ENCODE measurements around the gene LPCAT3.
"Not testable (repeated sequence)": the region's sequence is repeated elsewhere in the genome, so short reads cannot be mapped to it uniquely, and the experiment has no call there.

LPCAT3 gene

GRCh38 chr12:7012024-7012607, 6.2 kb downstream of the LPCAT3 start:
- Histone ChIP-seq H3K4me3 (ENCODE audit: low read length) (no peak overlapping the region), H3K9me3 (ENCODE audit: insufficient read depth, low read depth, low read length) (no peaks in the 10 kb centered on the region), H3K27me3 (ENCODE audit: insufficient read depth, low read length) (no peaks in the 10 kb centered on the region), H3K4me1 (ENCODE audit: insufficient read depth, low read length) (no peaks in the 10 kb centered on the region; the same call in 1 of the 2 replicates), H3K27ac (ENCODE audit: low read length) (no peak overlapping the region), H3K36me3 (ENCODE audit: insufficient read depth, low read depth, low read length) (peaks cover 16% of the 10 kb centered on the region), H3K9ac (ENCODE audit: low read depth, low read length) (no peak overlapping the region)

DNA sequence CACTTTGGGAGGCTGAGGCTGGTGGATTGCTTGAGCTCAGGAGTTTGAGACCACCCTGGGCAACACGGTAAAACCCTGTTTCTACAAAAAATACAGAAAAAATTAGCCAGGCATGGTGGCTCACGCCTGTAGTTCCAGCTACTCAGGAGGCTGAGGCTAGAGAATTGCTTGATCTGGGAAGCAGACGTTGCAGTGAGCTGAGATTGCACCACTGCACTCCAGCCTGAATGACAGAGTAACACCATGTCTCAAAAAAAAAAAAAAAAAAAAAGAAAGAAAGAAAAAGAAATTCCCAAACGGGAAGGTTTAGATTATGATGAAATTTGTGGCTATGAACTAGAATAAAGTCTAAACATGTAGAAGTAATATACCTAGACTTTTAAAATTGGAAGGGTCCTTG, 6.9 kb downstream of the LPCAT3 start:
- peaks cover 16% of the 10 kb centered on the region for H3K36me3 ChIP-seq (ENCODE audit: insufficient read depth, low read depth, low read length)
- not testable (repeated sequence) for H3K9ac ChIP-seq (ENCODE audit: low read depth, low read length); H3K27ac ChIP-seq (ENCODE audit: low read length); H3K4me1 ChIP-seq (ENCODE audit: insufficient read depth, low read length); H3K9me3 ChIP-seq (ENCODE audit: insufficient read depth, low read depth, low read length); H3K4me3 ChIP-seq (ENCODE audit: low read length); H3K27me3 ChIP-seq (ENCODE audit: insufficient read depth, low read length)

GRCh38 chr12:7009512-7009911, 8.8 kb downstream of the LPCAT3 start:
- no peak overlapping the region for H3K27ac ChIP-seq (ENCODE audit: low read length)

DNA sequence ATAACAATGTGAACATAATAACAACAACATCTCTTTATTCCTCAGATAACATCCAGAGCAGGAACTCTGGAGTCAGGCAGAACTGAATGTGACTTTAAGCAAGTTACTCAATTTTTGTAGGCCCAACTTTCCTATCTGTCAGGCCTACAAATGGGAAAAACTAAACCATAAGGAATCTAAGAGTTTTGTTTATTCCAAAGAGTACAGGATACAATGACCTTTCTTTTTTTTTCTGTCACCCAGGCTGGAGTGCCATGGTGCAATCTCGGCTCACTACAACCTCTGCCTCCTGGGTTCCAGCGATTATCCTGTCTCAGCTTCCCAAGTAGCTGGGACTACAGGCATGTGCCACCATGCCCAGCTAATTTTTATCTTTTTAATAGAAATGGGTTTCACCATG, 9.4 kb downstream of the LPCAT3 start:
- no peaks in the 10 kb centered on the region for H3K27me3 ChIP-seq (ENCODE audit: insufficient read depth, low read length)
- H3K36me3 ChIP-seq (ENCODE audit: insufficient read depth, low read depth, low read length): peaks cover 9% of the 10 kb centered on the region
- H3K9me3 ChIP-seq (ENCODE audit: insufficient read depth, low read depth, low read length): no peaks in the 10 kb centered on the region
- H3K27ac ChIP-seq (ENCODE audit: low read length): no peak overlapping the region
- no peak overlapping the region for H3K9ac ChIP-seq (ENCODE audit: low read depth, low read length)
- no peaks in the 10 kb centered on the region for H3K4me1 ChIP-seq (ENCODE audit: insufficient read depth, low read length)
- H3K4me3 ChIP-seq (ENCODE audit: low read length): no peak overlapping the region

More at GRCh38 chr12:7009512-7009911, 8.8 kb downstream of the LPCAT3 start:
- no peak overlapping the region for H3K4me3 ChIP-seq (ENCODE audit: low read length)
- no peaks in the 10 kb centered on the region for H3K27me3 ChIP-seq (ENCODE audit: insufficient read depth, low read length)
- H3K36me3 ChIP-seq (ENCODE audit: insufficient read depth, low read depth, low read length): peaks cover 9% of the 10 kb centered on the region
- no peaks in the 10 kb centered on the region for H3K9me3 ChIP-seq (ENCODE audit: insufficient read depth, low read depth, low read length)
- H3K9ac ChIP-seq (ENCODE audit: low read depth, low read length): no peak overlapping the region
- H3K4me1 ChIP-seq (ENCODE audit: insufficient read depth, low read length): no peaks in the 10 kb centered on the region

GRCh38 chr12:7006639-7007038, 11.6 kb downstream of the LPCAT3 start:
- H3K36me3 ChIP-seq (ENCODE audit: insufficient read depth, low read depth, low read length): no peaks in the 10 kb centered on the region; the same call in 1 of the 2 replicates
- H3K4me1 ChIP-seq (ENCODE audit: insufficient read depth, low read length): no peaks in the 10 kb centered on the region
- H3K9ac ChIP-seq (ENCODE audit: low read depth, low read length): no peak overlapping the region
- no peaks in the 10 kb centered on the region for H3K27me3 ChIP-seq (ENCODE audit: insufficient read depth, low read length)
- no peaks in the 10 kb centered on the region for H3K9me3 ChIP-seq (ENCODE audit: insufficient read depth, low read depth, low read length)
- H3K27ac ChIP-seq (ENCODE audit: low read length): no peak overlapping the region
- no peak overlapping the region for H3K4me3 ChIP-seq (ENCODE audit: low read length)

GRCh38 chr12:7005311-7005710, 13.0 kb downstream of the LPCAT3 start:
- H3K9ac ChIP-seq (ENCODE audit: low read depth, low read length): no peak overlapping the region
- no peaks in the 10 kb centered on the region for H3K9me3 ChIP-seq (ENCODE audit: insufficient read depth, low read depth, low read length)
- H3K36me3 ChIP-seq (ENCODE audit: insufficient read depth, low read depth, low read length): no peaks in the 10 kb centered on the region; the same call in 1 of the 2 replicates
- H3K27ac ChIP-seq (ENCODE audit: low read length): no peak overlapping the region
- H3K4me1 ChIP-seq (ENCODE audit: insufficient read depth, low read length): no peaks in the 10 kb centered on the region
- H3K27me3 ChIP-seq (ENCODE audit: insufficient read depth, low read length): no peaks in the 10 kb centered on the region
- H3K4me3 ChIP-seq (ENCODE audit: low read length): no peak overlapping the region

DNA sequence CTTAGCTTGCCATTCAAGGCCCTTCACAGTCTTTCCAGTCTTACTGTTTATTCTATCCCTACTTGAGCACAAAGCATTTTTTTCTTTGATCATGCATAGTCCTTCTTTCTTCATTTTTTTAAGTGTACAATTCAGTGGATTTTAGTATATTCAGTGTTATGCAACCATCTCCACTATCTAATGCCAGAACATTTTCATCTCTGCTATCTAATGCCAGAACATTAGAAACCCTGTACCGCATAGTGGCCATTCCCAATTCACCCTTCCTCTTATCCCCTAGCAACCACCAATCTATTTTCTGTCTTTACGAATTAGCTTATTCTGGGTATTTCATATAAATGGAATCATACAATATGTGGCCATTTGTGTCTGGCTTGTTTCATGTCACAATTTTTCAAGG, 13.4 kb downstream of the LPCAT3 start:
- Histone ChIP-seq H3K9me3 (ENCODE audit: insufficient read depth, low read depth, low read length) (no peaks in the 10 kb centered on the region), H3K27me3 (ENCODE audit: insufficient read depth, low read length) (no peaks in the 10 kb centered on the region), H3K27ac (ENCODE audit: low read length) (no peak overlapping the region), H3K4me1 (ENCODE audit: insufficient read depth, low read length) (no peaks in the 10 kb centered on the region), H3K36me3 (ENCODE audit: insufficient read depth, low read depth, low read length) (no peaks in the 10 kb centered on the region; the same call in 1 of the 2 replicates), H3K9ac (ENCODE audit: low read depth, low read length) (no peak overlapping the region), H3K4me3 (ENCODE audit: low read length) (no peak overlapping the region)

DNA sequence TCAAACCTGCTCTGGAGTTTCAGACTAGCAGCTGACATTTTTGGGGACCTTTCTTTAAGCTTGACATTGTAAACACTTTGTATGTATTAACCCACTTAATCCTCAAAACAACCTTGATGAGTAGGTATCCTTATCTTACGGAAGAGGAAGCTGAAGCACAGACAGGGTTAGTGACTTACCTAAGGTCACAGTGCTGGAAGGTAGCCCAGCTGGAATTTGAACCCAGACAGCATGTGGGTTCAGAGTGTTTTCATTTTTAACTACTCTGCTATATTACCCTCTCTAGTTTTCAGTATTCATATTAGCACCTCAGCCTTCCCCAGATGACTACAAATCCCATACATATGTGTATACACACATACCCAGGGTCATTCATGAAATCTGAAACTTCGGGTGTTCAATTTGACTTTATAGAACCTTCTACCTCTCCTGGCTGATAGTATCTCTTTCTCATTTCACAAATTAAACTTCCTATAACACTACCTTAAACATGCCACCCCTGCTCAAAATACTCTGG, 13.9 kb downstream of the LPCAT3 start:
- Histone ChIP-seq H3K9ac (ENCODE audit: low read depth, low read length) (no peak overlapping the region), H3K4me3 (ENCODE audit: low read length) (no peak overlapping the region), H3K27me3 (ENCODE audit: insufficient read depth, low read length) (no peaks in the 10 kb centered on the region), H3K27ac (ENCODE audit: low read length) (no peak overlapping the region), H3K36me3 (ENCODE audit: insufficient read depth, low read depth, low read length) (peaks cover 3% of the 10 kb centered on the region; the same call in 1 of the 2 replicates), H3K4me1 (ENCODE audit: insufficient read depth, low read length) (no peaks in the 10 kb centered on the region), H3K9me3 (ENCODE audit: insufficient read depth, low read depth, low read length) (no peaks in the 10 kb centered on the region)

- Histone ChIP-seq H3K4me1 (ENCODE audit: insufficient read depth, low read length) (no peaks in the 10 kb centered on the region), H3K27ac (ENCODE audit: low read length) (no peak overlapping the region), H3K9ac (ENCODE audit: low read depth, low read length) (no peak overlapping the region), H3K4me3 (ENCODE audit: low read length) (no peak overlapping the region), H3K27me3 (ENCODE audit: insufficient read depth, low read length) (no peaks in the 10 kb centered on the region), H3K36me3 (ENCODE audit: insufficient read depth, low read depth, low read length) (peaks cover 18% of the 10 kb centered on the region), H3K9me3 (ENCODE audit: insufficient read depth, low read depth, low read length) (no peaks in the 10 kb centered on the region)
Measured at GRCh38 chr12:7001921-7002591, 16.2 kb downstream of the LPCAT3 start.

GRCh38 chr12:6998715-6999451, 19.4 kb downstream of the LPCAT3 start:
- no peaks in the 10 kb centered on the region for H3K4me1 ChIP-seq (ENCODE audit: insufficient read depth, low read length)
- no peak overlapping the region for H3K9ac ChIP-seq (ENCODE audit: low read depth, low read length)
- H3K36me3 ChIP-seq (ENCODE audit: insufficient read depth, low read depth, low read length): peaks cover 21% of the 10 kb centered on the region
- H3K27ac ChIP-seq (ENCODE audit: low read length): no peak overlapping the region
- no peaks in the 10 kb centered on the region for H3K9me3 ChIP-seq (ENCODE audit: insufficient read depth, low read depth, low read length)
- H3K4me3 ChIP-seq (ENCODE audit: low read length): no peak overlapping the region
- no peaks in the 10 kb centered on the region for H3K27me3 ChIP-seq (ENCODE audit: insufficient read depth, low read length)

GRCh38 chr12:6996040-6996441, 22.2 kb downstream of the LPCAT3 start:
- no peak overlapping the region for H3K27ac ChIP-seq (ENCODE audit: low read length)
- H3K9ac ChIP-seq (ENCODE audit: low read depth, low read length): no peak overlapping the region
- no peaks in the 10 kb centered on the region for H3K9me3 ChIP-seq (ENCODE audit: insufficient read depth, low read depth, low read length)
- H3K4me1 ChIP-seq (ENCODE audit: insufficient read depth, low read length): no peaks in the 10 kb centered on the region
- H3K4me3 ChIP-seq (ENCODE audit: low read length): no peak overlapping the region
- no peaks in the 10 kb centered on the region for H3K27me3 ChIP-seq (ENCODE audit: insufficient read depth, low read length)
- peaks cover 23% of the 10 kb centered on the region for H3K36me3 ChIP-seq (ENCODE audit: insufficient read depth, low read depth, low read length)

Data from iPS-20b (cell line).